NAMALWA (cell line): Measurements from ENCODE around the gene C19orf25.
A peak's percentile ranks its signal among the peaks of the same experiment; 100 is the strongest.

ENCODE experiments used
- DNase-seq: peaks from one replicate; pipeline ENCODE4 v3.0.0-alpha.2; 2015; ENCODE audit warnings: low spot score

The C19orf25 gene

GRCh38 chr19:1466461-1467214, 12.4 kb downstream of the C19orf25 start:
- DNase-seq = no peak

GRCh38 chr19:1466018-1466460, 13.0 kb downstream of the C19orf25 start:
- no peak for DNase-seq

- DNase-seq = no peak
Measured at GRCh38 chr19:1465191-1466016, 13.6 kb downstream of the C19orf25 start.

- DNase-seq = no peak
Measured at GRCh38 chr19:1461862-1462261, 17.2 kb downstream of the C19orf25 start.

- no peak for DNase-seq
Measured at GRCh38 chr19:1460033-1460995, 18.7 kb downstream of the C19orf25 start.

- DNase-seq = no peak
Measured at GRCh38 chr19:1459479-1459878, 19.5 kb downstream of the C19orf25 start.

- no peak for DNase-seq
Measured at GRCh38 chr19:1457892-1458291, 21.1 kb downstream of the C19orf25 start.

GRCh38 chr19:1457031-1457739, 21.8 kb downstream of the C19orf25 start:
- no peak for DNase-seq

GRCh38 chr19:1456121-1456900, 22.7 kb downstream of the C19orf25 start:
- no peak for DNase-seq

GRCh38 chr19:1455336-1456120, 23.5 kb downstream of the C19orf25 start:
- DNase-seq = peak; percentile 98

GRCh38 chr19:1455002-1455335, 24.0 kb downstream of the C19orf25 start:
- peak; percentile 88 for DNase-seq

- DNase-seq = peak; percentile 43
Measured at GRCh38 chr19:1453525-1454364, 25.3 kb downstream of the C19orf25 start.

GRCh38 chr19:1452802-1453524, 26.1 kb downstream of the C19orf25 start:
- no peak for DNase-seq

- DNase-seq = no peak
Measured at GRCh38 chr19:1451916-1452801, 26.9 kb downstream of the C19orf25 start.

- DNase-seq = peak; percentile 50
Measured at GRCh38 chr19:1450735-1451731, 28.0 kb downstream of the C19orf25 start.
